OCI-LY3 (cell line): Measurements from ENCODE around the gene MUC7.

Experiments used
- H2AFZ ChIP-seq: fragments of 200-600, 300-600 bp; shearing (Covaris generic); 2 replicates; pipeline ENCODE4 v1.6.0; 2014; ENCODE audit warnings: antibody characterized with exemption, low read depth, low read length
- H3K27ac ChIP-seq: fragments of 200-600, 300-600 bp; sonication (generic); 2 replicates; pipeline ENCODE4 v1.5.1; 2014; ENCODE audit warnings: mild to moderate bottlenecking, low read length, moderate library complexity, mixed read lengths
- H3K27me3 ChIP-seq: fragments of 200-600, 300-600 bp; sonication (generic); 2 replicates; pipeline ENCODE4 v1.6.1; 2014; ENCODE audit warnings: low read depth, low read length, mixed read lengths
- H3K36me3 ChIP-seq: fragments of 200-600, 300-600 bp; sonication (generic); replicated peaks from 2 replicates; pipeline ENCODE3; 2014; ENCODE audit warnings: low read depth, low read length, mixed read lengths
- H3K4me1 ChIP-seq: fragments of 300-600, 200-600 bp; sonication (generic); 2 replicates; pipeline ENCODE4 v1.6.1; 2014; ENCODE audit warnings: low read length, mixed read lengths
- H3K4me2 ChIP-seq: fragments of 200-600, 300-600 bp; sonication (generic); 2 replicates; pipeline ENCODE4 v1.6.1; 2014; ENCODE audit warnings: low read length, mixed read lengths
- H3K4me3 ChIP-seq: fragments of 300-600, 200-600 bp; sonication (generic); 2 replicates; pipeline ENCODE4 v1.5.1; 2014; ENCODE audit warnings: antibody characterized with exemption, mild to moderate bottlenecking, low read length, moderate library complexity
- H3K79me2 ChIP-seq: fragments of 300-600, 200-600 bp; shearing (Covaris generic); 2 replicates; pipeline ENCODE4 v1.6.1; 2014; ENCODE audit warnings: mild to moderate bottlenecking, low read length, mixed read lengths
- H3K9ac ChIP-seq: fragments of 300-600, 200-600 bp; shearing (Covaris generic); 2 replicates; pipeline ENCODE4 v1.6.0; 2014; ENCODE audit warnings: mild to moderate bottlenecking, low read length, moderate library complexity
- H3K9me3 ChIP-seq: fragments of 200-600, 300-600 bp; shearing (Covaris generic); 2 replicates; pipeline ENCODE4 v1.6.1; 2014; ENCODE audit warnings: low read length, mixed read lengths; ENCODE audit not compliant: insufficient read depth
- H4K20me1 ChIP-seq: fragments of 200-600, 300-600 bp; sonication (generic); 2 replicates; pipeline ENCODE4 v1.6.1; 2016; ENCODE audit warnings: low read length, mixed read lengths; ENCODE audit not compliant: insufficient read depth
- CTCF ChIP-seq: fragments of 200-600, 300-600 bp; sonication (generic); IDR thresholded peaks from 2 replicates; pipeline ENCODE4 v1.5.1; 2014; ENCODE audit warnings: antibody characterized with exemption, low read length, low read depth
- EZH2phosphoT487 ChIP-seq: fragments of 200-600 bp; shearing (Covaris generic); IDR thresholded peaks from 2 replicates; pipeline ENCODE4 v1.6.1; 2018; ENCODE audit warnings: antibody characterized with exemption, mixed run types, low read depth

The MUC7 gene

DNA sequence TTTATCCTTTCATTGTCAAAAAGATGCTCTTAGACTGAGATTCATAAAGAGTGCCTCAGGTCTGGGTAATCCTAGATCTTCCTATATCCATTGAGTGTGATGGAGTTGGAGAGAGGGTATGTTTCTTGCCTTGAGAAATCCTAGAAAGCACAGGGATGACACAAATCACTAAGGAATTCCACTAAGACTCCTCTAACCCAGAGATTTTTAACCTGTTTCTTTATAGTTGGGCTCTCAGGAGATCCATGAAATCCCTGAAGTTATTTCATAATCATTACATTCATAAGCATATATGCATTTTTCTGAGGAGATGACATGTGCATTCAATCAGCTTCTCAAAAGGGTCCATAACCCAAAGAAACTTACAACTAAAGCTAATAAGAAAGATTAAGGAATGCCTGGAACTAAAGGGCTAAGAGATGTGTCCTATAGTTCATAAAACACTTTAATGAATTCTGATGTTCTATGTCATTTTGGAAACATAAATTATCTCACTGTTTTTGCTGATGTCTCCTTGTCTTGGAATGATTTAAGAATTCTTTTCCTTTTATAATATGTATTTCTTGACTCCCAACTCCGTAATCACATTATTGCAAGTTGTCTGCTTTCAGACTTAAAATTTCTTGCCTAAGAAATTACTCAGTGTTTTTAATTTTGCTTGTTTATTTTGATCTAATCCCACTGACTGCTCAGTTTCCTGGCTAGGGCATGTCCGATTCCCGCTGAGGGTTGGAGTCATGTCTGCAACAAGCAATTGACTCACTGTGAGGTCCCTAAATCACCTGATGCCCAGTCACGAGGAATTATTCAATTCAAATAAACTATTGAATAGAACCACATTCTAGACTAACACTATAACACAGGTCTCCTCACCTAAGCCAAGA lies 43.6 kb downstream of the MUC7 start:
- H3K4me3 ChIP-seq = no peak overlapping the region
- H3K27me3 ChIP-seq = no peaks in the 10 kb centered on the region
- no peaks in the 10 kb centered on the region for H3K79me2 ChIP-seq
- no peak overlapping the region for H3K9ac ChIP-seq
- no peak overlapping the region for H3K27ac ChIP-seq
- no peak overlapping the region for H2AFZ ChIP-seq
- H4K20me1 ChIP-seq = no peaks in the 10 kb centered on the region
- H3K36me3 ChIP-seq = no peaks in the 10 kb centered on the region
- H3K9me3 ChIP-seq = no peaks in the 10 kb centered on the region
- TF ChIP-seq EZH2phosphoT487 (no peak), CTCF (no peak)
- no peak overlapping the region for H3K4me2 ChIP-seq
- no peaks in the 10 kb centered on the region for H3K4me1 ChIP-seq

DNA sequence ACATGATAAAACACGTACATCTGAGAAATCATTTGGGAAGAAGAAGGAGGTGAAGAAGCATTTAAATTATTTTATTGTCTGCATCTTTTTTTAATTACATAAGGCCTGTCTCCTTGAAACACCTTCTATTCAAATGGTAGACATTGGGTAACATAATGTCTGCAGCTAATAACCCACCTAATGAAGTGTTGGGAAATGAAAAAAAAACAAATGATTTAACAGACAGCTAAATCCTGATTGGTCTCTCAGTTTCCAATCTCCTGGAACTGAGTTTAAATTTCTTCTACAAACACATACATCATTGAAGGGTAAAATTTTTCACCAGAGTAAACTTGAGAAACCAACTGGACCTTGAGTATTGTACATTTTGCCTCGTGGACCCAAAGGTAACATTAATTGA lies 46.3 kb downstream of the MUC7 start, which contains the start of gene AMTN:
TSS of gene AMTN (plus strand) at position 301 of the 400 bp plus-strand sequence. CDS start 209 bp downstream, outside the sequence.
- no peak within 1 kb of the TSS for H3K27ac ChIP-seq
- no peaks in the 10 kb centered on the region for H3K79me2 ChIP-seq
- H3K9me3 ChIP-seq = no peaks in the 10 kb centered on the region
- no peaks in the 10 kb centered on the region for H3K27me3 ChIP-seq
- no peaks in the 10 kb centered on the region for H3K36me3 ChIP-seq
- H3K4me2 ChIP-seq = no peak within 1 kb of the TSS
- TF ChIP-seq CTCF = no peak
- no peak for TF ChIP-seq EZH2phosphoT487
- no peak within 1 kb of the TSS for H3K9ac ChIP-seq
- no peaks in the 10 kb centered on the region for H4K20me1 ChIP-seq
- no peak within 1 kb of the TSS for H2AFZ ChIP-seq
- H3K4me3 ChIP-seq = no peak within 1 kb of the TSS
- H3K4me1 ChIP-seq = no peaks in the 10 kb centered on the region

- no peak for TF ChIP-seq EZH2phosphoT487
- no peak for TF ChIP-seq CTCF
- no peaks in the 10 kb centered on the region for H3K79me2 ChIP-seq
- H3K9ac ChIP-seq = no peak overlapping the region
- no peaks in the 10 kb centered on the region for H3K36me3 ChIP-seq
- no peak overlapping the region for H3K4me2 ChIP-seq
- H4K20me1 ChIP-seq = no peaks in the 10 kb centered on the region
- no peaks in the 10 kb centered on the region for H3K9me3 ChIP-seq
- no peak overlapping the region for H3K4me3 ChIP-seq
- no peaks in the 10 kb centered on the region for H3K4me1 ChIP-seq
- H2AFZ ChIP-seq = no peak overlapping the region
- H3K27me3 ChIP-seq = no peaks in the 10 kb centered on the region
- H3K27ac ChIP-seq = no peak overlapping the region
Observed at GRCh38 chr4:70518716-70519115, 46.7 kb downstream of the MUC7 start.

GRCh38 chr4:70522626-70523025 lies 50.6 kb downstream of the MUC7 start:
- no peak for TF ChIP-seq CTCF
- no peak for TF ChIP-seq EZH2phosphoT487
- H3K9me3 ChIP-seq = no peaks in the 10 kb centered on the region
- no peaks in the 10 kb centered on the region for H4K20me1 ChIP-seq
- H3K79me2 ChIP-seq = no peaks in the 10 kb centered on the region
- H3K4me1 ChIP-seq = no peaks in the 10 kb centered on the region
- H3K27me3 ChIP-seq = no peaks in the 10 kb centered on the region
- no peak overlapping the region for H2AFZ ChIP-seq
- H3K36me3 ChIP-seq = no peaks in the 10 kb centered on the region
- H3K9ac ChIP-seq = no peak overlapping the region
- no peak overlapping the region for H3K27ac ChIP-seq
- H3K4me2 ChIP-seq = no peak overlapping the region
- H3K4me3 ChIP-seq = no peak overlapping the region
